ENCODE results near the gene PLD3.
"Not testable (repeated sequence)": the region's sequence is repeated elsewhere in the genome, so short reads cannot be mapped to it uniquely, and the experiment has no call there.

Gene PLD3

DNA sequence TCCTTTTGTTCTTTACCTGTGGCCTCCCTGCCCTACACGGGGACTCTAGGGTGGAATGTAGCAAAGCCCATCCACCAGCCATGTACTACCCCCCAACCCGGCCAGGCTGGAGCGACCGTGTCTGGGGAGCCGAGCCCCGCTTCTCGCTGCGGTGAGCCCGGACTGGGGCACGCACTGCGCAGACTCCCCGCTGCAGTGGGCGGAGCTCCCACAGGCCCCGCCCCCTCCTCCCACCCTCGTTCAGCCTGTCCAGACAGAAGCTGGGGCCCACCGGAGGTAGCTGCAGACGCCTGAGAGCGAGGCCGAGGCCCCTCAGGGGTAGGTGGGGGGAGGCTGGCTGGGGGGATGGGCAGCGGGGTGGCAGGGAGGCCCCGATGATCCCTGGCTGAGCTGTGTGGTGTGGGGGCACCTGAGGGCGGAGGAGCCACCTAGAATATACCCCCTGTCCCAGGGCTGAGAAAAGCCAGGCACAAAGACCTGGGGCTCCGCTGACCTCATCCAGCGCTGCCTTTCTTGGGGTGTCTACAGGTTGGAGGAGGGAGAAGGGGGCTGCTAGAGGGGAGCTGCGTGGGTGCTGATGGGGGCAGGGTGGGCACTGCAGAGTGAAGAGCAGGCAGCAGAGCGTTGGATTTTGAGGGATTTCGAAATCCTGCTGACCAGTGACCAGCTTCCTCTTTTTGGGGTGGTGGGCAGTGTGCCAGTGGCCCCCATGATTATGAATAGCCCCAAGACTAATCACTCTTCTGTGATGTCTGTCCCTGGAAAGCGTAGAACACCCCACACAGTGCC, 17.3 kb downstream of the PLD3 start:
- peak; percentile 91 for DNase-seq (ENCODE audit: low spot score)
- in situ Hi-C loops (cut with MboI; ENCODE audit: low sequenced_read_pairs, unreplicated experiment) = no loop called here
- TF ChIP-seq, protein P1, sequence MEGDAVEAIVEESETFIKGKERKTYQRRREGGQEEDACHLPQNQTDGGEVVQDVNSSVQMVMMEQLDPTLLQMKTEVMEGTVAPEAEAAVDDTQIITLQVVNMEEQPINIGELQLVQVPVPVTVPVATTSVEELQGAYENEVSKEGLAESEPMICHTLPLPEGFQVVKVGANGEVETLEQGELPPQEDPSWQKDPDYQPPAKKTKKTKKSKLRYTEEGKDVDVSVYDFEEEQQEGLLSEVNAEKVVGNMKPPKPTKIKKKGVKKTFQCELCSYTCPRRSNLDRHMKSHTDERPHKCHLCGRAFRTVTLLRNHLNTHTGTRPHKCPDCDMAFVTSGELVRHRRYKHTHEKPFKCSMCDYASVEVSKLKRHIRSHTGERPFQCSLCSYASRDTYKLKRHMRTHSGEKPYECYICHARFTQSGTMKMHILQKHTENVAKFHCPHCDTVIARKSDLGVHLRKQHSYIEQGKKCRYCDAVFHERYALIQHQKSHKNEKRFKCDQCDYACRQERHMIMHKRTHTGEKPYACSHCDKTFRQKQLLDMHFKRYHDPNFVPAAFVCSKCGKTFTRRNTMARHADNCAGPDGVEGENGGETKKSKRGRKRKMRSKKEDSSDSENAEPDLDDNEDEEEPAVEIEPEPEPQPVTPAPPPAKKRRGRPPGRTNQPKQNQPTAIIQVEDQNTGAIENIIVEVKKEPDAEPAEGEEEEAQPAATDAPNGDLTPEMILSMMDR (IDR thresholded peaks at IDR 0.05; ENCODE audit: borderline replicate concordance, control extremely low read depth, extremely low read depth, insufficient read depth, missing control alignments) = no peak

DNA sequence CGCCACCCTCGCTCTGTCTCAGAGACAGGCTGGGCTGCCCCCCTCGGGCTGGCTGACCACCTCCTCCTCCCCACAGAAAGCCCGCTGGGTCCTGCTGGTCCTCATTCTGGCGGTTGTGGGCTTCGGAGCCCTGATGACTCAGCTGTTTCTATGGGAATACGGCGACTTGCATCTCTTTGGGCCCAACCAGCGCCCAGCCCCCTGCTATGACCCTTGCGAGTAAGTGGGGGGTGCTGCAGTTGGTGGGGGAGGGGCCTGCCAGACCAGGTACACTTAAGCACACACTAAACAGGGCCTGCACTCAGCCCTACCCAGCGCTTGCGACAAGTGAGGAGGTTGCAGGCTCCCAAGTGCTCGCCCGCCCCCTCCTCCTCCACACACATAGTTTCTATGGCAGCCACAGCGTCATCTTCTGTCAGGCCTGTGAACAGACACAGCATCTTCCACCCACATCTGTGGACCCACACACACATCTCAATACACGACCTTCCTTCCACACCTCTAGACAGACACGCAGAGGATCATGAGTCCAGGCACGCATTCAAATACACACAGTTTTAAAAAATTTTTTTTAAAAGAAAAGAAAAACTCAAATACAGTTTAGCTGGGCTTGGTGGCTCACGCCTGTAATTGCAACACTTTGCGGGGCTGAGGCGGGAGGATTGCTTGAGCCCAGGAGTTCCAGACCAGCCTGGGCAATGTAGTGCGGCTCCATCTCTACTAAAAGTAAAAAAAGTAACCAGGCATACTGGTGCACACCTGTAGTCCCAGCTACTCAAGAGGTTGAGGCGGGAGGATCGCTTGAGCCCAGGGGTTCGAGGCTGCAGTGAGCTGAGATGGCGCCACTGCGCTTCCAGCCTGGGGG, 18.4 kb downstream of the PLD3 start:
- TF ChIP-seq, protein P1 (IDR thresholded peaks at IDR 0.05; ENCODE audit: borderline replicate concordance, control extremely low read depth, extremely low read depth, insufficient read depth, missing control alignments) = no peak
- no peak for DNase-seq (ENCODE audit: low spot score)
- in situ Hi-C loops (cut with MboI; ENCODE audit: low sequenced_read_pairs, unreplicated experiment) = no loop called here

DNA sequence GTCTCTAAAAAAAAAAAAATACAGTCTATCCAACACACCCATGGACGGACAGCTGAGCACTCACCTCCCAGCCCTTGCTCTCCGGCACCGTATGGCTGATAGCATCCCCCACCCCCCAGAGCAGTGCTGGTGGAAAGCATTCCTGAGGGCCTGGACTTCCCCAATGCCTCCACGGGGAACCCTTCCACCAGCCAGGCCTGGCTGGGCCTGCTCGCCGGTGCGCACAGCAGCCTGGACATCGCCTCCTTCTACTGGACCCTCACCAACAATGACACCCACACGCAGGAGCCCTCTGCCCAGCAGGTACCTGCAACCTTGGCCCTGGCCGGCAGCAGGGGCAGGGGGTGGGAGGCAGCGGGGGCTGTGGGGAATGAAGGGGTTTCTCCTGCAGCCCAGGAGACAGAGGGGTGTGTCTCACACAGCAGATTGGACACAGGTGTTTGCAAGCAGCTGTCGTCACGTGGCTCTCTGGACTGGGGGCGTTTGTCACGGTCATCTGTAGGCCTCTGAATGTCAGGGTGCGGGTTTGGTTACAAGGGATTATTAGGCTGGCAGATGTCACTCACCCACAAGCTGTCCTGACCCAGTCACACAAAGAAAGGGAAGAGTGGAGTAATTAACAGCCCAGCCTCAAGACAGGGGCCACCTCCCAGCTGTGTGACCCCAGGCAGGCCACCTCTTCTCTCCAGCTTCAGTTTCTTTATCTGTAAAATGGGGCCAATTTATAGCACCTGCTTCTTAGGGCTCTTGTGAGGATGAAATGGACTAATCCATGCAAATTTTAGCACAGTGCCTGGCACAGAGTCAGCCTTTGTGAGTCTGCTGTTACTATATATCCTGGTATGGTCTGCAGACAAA, 19.3 kb downstream of the PLD3 start:
- DNase-seq (ENCODE audit: low spot score) = no peak
- TF ChIP-seq, protein P1 (IDR thresholded peaks at IDR 0.05; ENCODE audit: borderline replicate concordance, control extremely low read depth, extremely low read depth, insufficient read depth, missing control alignments) = no peak
- in situ Hi-C loops (cut with MboI; ENCODE audit: low sequenced_read_pairs, unreplicated experiment) = no loop called here

DNA sequence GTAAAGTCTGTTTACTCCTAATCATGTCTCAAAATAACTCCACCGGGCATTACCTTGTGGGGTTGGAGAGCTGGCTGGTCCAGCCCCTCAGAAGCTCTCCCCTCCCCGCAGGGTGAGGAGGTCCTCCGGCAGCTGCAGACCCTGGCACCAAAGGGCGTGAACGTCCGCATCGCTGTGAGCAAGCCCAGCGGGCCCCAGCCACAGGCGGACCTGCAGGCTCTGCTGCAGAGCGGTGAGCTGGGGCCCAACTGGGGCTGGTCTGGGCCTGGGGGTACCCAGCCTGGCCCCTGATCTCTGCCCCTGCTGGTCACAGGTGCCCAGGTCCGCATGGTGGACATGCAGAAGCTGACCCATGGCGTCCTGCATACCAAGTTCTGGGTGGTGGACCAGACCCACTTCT, 21.3 kb downstream of the PLD3 start:
- in situ Hi-C loops (cut with MboI; ENCODE audit: low sequenced_read_pairs, unreplicated experiment) = no loop called here
- DNase-seq (ENCODE audit: low spot score) = no peak
- TF ChIP-seq, protein P1 (IDR thresholded peaks at IDR 0.05; ENCODE audit: borderline replicate concordance, control extremely low read depth, extremely low read depth, insufficient read depth, missing control alignments) = no peak

DNA sequence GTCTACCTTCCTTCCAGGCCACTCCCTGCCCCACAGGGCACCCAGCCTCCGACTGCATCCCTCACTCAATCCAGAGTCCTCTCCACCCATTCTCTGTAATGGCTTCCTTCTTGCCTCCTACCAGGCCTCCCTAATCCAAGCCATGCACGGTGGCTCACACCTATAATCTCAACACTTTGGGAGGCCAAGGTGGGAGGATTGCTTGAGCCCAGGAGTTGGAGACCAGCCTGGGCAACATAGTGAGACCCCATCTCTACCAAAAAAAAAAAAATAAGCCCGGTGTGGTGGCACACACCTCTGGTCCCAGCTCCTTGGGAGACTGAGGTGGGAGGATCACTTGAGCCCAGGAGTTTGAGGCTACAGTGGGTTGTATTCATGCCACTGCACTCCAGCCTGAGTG, 21.8 kb downstream of the PLD3 start:
- DNase-seq (ENCODE audit: low spot score); in situ Hi-C loops (cut with MboI; ENCODE audit: low sequenced_read_pairs, unreplicated experiment): not testable (repeated sequence)

DNA sequence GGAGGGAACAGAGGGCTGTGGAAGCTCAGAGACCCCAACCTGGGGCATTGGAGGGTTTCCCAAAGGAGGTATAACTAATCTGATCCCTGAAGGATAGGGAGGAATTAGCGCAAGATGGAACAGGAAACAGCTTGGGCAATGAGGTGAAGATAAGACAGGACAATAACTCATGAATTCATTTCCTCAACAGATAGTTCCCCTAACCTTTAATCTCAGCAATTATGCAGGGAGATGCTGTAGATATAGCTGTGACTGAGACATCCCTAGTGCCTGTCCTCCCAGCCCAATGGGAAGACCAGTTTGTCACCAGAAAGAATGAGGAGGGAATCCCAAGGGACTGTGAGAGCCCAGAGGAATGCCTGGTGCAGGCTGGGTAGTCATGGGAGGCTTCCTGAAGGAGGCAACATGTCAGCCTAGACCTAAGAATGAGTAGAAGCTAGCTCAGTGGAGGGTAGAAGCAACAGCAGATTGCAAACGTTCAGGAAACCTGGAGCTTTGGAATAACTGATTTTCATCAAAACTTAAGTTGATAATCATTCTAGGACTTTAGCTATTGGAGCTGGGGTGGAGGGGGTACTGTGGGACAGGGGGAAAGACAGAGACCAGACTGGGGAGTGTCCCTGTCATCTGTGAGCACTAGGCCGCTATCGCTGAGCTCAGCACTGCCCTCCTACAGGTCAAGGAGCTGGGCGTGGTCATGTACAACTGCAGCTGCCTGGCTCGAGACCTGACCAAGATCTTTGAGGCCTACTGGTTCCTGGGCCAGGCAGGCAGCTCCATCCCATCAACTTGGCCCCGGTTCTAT, 22.7 kb downstream of the PLD3 start:
- no peak for DNase-seq (ENCODE audit: low spot score)
- TF ChIP-seq, protein P1 (IDR thresholded peaks at IDR 0.05; ENCODE audit: borderline replicate concordance, control extremely low read depth, extremely low read depth, insufficient read depth, missing control alignments) = no peak
- in situ Hi-C loops (cut with MboI; ENCODE audit: low sequenced_read_pairs, unreplicated experiment) = no loop called here
